ENCODE results near the gene FBH1.

Gene FBH1

DNA sequence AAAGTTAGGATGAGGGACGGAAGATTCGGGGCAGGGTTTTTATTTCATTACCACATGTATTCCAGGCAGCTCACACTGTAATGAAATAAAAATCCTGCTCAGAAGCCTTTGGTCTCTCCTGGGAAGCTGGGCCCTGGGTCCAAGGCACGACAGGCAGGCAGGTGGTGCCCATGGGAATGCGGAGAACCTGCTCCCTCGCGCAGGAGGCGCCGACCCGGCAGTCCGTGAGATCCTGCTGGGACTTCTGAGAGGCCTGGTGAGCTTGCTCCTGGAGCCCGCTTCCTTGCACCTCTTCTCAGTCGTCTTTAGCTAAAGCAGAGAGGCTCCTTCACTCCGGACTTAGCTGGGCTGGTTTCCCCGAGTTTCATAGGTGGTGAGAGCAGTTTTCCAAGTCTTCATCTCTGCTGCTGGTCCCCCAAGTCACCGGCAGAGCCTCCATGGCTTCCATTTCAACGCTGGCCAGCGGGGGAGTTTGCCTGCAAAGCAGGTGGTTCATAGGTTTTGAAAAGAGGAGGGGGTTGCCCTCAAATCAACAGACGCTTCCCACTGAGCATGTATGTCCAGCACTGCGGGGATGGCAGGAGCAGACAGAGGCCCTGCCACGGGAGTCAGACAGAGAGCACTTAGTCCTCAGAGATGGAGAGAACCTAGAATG, 62.8 kb downstream of the FBH1 start:
- no peak overlapping the region for H3K4me3 ChIP-seq (ENCODE audit: low read length)
- TF ChIP-seq, protein P1, sequence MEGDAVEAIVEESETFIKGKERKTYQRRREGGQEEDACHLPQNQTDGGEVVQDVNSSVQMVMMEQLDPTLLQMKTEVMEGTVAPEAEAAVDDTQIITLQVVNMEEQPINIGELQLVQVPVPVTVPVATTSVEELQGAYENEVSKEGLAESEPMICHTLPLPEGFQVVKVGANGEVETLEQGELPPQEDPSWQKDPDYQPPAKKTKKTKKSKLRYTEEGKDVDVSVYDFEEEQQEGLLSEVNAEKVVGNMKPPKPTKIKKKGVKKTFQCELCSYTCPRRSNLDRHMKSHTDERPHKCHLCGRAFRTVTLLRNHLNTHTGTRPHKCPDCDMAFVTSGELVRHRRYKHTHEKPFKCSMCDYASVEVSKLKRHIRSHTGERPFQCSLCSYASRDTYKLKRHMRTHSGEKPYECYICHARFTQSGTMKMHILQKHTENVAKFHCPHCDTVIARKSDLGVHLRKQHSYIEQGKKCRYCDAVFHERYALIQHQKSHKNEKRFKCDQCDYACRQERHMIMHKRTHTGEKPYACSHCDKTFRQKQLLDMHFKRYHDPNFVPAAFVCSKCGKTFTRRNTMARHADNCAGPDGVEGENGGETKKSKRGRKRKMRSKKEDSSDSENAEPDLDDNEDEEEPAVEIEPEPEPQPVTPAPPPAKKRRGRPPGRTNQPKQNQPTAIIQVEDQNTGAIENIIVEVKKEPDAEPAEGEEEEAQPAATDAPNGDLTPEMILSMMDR (conservative IDR thresholded peaks at IDR 0.05; ENCODE audit: low read depth, low read length): no peak
- DNase-seq (ENCODE audit: low read depth): no peak

DNA sequence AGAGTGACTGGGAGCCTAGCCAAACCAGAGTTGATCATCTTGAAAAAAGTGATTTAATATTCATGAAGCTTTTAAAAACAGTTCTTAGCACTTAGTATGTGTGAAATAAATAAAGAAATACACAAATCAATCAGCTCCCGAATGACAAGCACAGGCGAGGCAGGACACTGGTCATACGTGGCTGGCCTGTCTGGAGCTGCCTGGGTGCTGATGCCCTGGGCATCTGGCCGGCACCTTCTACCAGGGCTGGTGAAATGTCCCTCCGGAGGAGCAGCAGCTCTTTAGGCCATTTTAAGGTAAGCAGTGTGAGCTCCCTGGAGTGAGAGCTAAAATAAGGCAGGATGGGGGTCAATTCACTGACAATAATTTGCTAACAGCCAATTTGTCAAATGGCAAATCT, 63.6 kb downstream of the FBH1 start:
- H3K4me3 ChIP-seq (ENCODE audit: low read length): no peak overlapping the region
- TF ChIP-seq, protein P1 (conservative IDR thresholded peaks at IDR 0.05; ENCODE audit: low read depth, low read length): no peak
- no peak for DNase-seq (ENCODE audit: low read depth)

DNA sequence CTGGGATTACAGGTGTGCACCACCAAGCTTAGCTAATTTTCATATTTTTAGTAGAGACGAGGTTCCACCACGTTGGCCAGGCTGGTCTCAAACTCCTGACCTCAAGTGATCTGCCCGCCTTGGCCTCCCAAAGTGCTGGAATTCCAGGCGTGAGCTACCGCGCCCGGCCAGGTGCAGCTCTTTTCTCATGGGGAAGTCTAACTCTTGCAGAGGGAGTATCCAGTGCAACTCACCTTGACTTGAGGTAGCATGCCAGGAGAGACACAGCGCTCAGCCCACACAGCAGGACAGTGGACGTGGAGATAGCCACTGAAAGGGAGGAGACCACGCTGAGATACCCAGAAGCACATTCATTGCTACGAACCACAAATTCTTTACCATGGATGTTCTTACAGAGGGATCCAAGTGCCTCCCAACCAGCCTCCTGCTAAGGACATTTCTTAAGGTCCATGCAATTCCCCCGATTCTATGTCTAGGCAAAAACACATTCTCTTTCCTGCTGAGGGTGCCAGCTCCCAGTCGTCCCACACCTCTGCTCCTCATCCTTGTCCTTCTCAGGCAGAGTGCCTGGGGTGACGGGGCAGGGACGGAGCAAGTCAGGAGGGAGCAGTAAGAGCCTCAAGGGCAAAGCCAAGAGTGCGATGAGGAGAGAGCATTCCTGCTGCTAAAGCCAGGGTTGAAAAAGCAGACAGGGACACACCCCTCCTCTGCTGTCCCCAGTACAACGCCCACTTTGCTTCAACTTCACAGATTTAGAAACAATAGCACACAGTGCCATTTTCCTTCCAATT, 66.3 kb downstream of the FBH1 start:
- DNase-seq (ENCODE audit: low read depth): no peak
- TF ChIP-seq, protein P1 (conservative IDR thresholded peaks at IDR 0.05; ENCODE audit: low read depth, low read length): no peak
- H3K4me3 ChIP-seq (ENCODE audit: low read length): no peak overlapping the region

DNA sequence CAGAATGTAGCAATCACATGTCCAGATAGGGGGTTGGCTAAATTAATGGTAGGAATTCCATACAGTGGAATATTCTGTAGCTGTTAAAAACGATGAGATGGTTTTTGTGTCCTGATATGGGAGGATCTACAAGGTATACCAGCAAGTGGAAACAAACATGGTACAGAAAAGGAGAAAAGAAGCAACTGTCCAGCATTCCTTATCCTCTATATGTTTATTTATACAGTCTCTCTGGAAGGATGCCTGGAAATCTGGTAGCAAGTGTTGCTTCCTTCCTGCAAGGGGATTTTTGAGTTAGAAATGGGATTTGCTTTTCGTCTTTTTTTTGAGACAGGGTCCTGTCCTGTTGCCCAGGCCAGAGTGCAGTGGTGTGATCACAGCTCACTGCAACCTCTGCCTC, 68.0 kb downstream of the FBH1 start:
- H3K4me3 ChIP-seq (ENCODE audit: low read length): no peak overlapping the region
- TF ChIP-seq, protein P1 (conservative IDR thresholded peaks at IDR 0.05; ENCODE audit: low read depth, low read length): no peak
- DNase-seq (ENCODE audit: low read depth): no peak

DNA sequence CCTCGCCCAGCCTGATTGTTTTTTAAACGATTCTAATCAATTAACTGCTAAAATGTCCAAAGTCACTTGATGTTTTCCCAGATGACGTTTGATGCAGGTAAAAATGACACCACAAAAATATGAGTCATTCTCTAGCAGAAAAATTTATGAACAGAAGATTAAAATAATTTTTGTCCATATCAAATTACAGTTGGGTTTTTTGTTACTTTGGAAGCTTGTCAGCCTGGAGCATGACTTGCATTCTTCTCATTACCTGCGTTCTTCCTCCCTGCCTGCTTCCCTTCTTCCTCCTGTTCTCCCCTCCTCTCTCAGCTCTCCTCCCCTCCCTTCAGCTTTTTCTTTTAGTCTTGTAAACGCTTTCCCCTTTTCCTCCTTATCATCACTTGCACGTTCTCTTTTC, 68.6 kb downstream of the FBH1 start:
- TF ChIP-seq, protein P1 (conservative IDR thresholded peaks at IDR 0.05; ENCODE audit: low read depth, low read length): no peak
- DNase-seq (ENCODE audit: low read depth): no peak
- H3K4me3 ChIP-seq (ENCODE audit: low read length): no peak overlapping the region

DNA sequence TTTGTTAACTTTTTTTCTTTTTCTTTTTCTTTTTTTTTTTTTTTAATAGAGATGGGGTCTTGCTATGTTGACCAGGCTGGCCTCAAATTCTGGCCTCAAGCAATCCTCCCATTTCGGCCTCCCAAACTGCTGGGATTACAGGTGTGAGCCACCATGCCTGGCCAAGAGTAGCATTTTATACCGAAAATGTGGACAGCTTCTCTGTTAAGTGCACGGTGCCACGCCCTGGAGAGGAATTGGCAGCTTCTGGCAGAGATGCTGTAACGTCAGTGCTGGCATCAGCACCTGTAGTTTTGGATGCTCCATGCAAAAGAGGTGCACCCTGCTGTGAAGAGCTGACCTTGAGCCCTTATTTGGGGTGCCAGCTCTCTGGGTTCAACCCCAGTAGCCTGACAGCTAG, 69.1 kb downstream of the FBH1 start:
- TF ChIP-seq, protein P1 (conservative IDR thresholded peaks at IDR 0.05; ENCODE audit: low read depth, low read length): no peak
- DNase-seq (ENCODE audit: low read depth): no peak
- H3K4me3 ChIP-seq (ENCODE audit: low read length): no peak overlapping the region

DNA sequence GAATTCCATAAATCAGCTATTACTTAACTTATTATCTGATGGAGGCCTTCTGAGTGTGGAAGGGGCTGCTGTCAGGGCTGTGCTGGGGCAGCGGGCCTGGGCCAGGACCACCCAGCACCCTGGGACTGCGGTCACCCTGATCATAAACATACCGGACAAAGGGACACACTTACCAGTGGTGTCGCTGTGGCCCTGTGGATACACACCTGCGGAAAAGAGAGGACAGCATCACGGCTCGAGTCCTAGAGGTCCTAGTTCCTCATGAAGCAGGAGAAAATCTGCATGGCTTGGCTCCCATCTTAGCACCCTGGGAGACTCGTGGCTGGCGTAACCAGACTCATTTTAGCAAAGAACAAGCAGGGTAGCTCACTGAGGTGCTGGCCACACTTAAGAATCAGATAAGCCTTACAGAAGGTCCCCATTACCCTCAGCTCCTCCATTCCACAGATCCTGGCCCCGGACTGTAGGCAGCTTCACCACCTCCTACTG, 69.6 kb downstream of the FBH1 start:
- no peak overlapping the region for H3K4me3 ChIP-seq (ENCODE audit: low read length)
- TF ChIP-seq, protein P1 (conservative IDR thresholded peaks at IDR 0.05; ENCODE audit: low read depth, low read length): no peak
- DNase-seq (ENCODE audit: low read depth): no peak
